Measurements from ENCODE around the gene HAPLN2.
"Not testable (repeated sequence)": the region's sequence is repeated elsewhere in the genome, so short reads cannot be mapped to it uniquely, and the experiment has no call there.

The HAPLN2 gene

DNA sequence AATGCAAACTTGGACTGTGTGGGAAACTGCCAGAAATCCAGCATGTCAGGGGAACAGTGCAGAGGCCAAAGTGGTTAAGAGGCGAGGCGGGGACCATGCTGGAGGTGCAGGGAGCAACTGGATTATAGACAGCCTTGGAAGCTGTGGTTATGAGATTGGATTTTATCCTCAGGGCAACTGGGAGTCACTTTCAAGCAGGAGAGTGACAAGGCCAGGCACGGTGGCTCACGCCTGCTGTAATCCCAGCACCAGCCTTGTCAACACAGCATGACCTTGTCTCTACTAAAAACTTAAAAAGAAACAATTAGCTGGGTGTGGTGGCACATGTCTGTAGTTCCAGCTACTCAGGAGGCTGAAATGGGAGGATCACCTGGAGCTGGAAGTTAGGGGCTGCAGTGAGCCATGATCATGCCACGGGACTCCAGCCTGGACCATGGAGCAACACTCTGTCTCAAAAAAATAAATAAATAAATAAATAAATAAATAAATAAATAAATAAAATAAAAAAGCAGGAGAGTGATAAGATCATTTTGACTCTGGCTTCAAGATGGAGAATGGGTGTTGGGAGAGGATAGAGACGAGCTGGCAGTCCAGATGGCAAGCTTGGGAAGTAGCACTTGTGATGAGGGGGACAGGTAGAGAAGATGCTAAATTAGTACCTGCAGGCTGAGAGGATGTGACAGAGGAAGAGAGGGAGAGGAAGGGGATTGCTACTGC lies 3.5 kb downstream of the HAPLN2 start:
- no peak for DNase-seq (ENCODE audit: low read depth in 2 of 2)

DNA sequence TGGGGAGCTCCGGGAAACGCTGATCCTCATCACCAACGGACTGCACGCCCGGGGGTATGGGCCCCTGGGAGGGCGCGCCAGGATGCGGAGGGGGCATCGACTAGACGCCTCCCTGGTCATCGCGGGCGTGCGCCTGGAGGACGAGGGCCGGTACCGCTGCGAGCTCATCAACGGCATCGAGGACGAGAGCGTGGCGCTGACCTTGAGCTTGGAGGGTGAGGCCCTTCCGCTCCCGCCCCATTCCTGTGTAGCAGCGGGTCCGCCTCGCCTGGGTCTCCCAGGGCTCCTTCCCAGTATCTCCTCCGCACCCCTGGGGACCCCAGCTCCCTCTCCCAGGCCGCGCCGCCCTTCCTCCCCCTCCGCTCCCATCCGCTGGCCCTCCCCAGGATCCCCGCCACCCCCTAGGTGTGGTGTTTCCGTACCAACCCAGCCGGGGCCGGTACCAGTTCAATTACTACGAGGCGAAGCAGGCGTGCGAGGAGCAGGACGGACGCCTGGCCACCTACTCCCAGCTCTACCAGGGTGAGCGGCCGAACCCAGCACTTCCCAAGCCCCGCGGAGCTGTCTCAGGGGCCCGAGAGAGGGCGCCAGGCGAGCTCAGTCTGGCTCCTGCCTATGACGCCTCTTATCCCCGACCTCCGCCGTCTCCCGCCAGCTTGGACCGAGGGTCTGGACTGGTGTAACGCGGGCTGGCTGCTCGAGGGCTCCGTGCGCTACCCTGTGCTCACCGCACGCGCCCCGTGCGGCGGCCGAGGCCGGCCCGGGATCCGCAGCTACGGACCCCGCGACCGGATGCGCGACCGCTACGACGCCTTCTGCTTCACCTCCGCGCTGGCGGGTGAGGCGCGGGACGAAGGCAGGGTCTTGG lies 5.0 kb downstream of the HAPLN2 start:
- DNase-seq (ENCODE audit: low read depth in 2 of 2): peak in 1 of 2 donors; percentile 33

DNA sequence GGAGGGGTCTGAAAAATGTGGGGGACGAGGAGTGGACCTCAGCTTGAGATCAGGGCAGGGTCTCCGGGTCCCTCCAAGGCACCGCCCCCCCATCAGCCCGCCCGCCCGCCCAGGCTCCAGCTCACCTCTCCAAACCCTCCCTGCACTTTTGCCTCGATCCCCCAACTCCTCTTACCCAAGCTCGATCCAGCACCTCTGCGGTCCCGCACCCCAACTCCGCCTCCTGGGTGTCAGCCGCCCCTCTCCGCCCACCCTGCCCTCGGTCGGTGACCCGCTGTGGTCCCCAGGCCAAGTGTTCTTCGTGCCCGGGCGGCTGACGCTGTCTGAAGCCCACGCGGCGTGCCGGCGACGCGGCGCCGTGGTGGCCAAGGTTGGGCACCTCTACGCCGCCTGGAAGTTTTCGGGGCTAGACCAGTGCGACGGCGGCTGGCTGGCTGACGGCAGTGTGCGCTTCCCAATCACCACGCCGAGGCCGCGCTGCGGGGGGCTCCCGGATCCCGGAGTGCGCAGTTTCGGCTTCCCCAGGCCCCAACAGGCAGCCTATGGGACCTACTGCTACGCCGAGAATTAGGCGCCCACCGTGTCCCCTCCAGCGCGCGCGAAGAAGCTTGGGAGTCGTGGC lies 5.7 kb downstream of the HAPLN2 start:
- no peak for DNase-seq (ENCODE audit: low read depth in 2 of 2)

GRCh38 chr1:156625436-156626078 lies 6.3 kb downstream of the HAPLN2 start:
- DNase-seq (ENCODE audit: low read depth in 2 of 2): peak; percentile 52 to 62

GRCh38 chr1:156626079-156626438 lies 6.8 kb downstream of the HAPLN2 start:
- DNase-seq (ENCODE audit: low read depth in 2 of 2): no peak

- DNase-seq (ENCODE audit: low read depth in 2 of 2): no peak
Measured at GRCh38 chr1:156627313-156627880, 8.2 kb downstream of the HAPLN2 start.

DNA sequence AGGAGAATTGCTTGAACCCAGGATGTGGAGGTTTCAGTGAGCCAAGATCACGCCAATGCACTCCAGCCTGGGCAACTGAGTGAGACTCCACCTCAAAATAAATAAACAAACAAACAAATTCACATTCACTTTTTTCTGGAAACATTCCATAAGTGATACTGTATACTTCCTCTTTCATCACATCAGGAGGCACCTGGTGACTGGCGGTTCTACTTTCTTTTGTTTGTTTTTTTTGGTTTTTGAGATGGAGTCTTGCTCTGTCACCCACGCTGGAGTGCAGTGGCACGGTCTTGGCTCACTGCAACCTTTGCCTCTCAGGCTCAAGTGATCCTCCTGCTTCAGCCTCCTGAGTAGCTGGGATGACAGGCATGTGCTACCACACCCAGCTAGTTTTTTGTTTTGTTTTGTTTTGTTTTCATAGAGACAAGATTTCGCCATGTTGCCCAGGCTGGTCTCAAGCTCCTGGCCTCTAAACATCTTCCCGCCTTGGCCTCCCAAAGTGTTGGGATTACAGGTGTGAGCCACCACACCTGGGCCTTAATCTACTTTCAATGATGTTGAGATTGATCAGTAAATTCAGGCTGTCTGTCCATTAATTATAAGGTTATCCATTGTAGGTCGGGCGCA lies 10.7 kb downstream of the HAPLN2 start:
- DNase-seq (ENCODE audit: low read depth in 2 of 2): no peak

- not testable (repeated sequence) for DNase-seq (ENCODE audit: low read depth in 2 of 2)
Measured at GRCh38 chr1:156631152-156631551, 11.9 kb downstream of the HAPLN2 start.

DNA sequence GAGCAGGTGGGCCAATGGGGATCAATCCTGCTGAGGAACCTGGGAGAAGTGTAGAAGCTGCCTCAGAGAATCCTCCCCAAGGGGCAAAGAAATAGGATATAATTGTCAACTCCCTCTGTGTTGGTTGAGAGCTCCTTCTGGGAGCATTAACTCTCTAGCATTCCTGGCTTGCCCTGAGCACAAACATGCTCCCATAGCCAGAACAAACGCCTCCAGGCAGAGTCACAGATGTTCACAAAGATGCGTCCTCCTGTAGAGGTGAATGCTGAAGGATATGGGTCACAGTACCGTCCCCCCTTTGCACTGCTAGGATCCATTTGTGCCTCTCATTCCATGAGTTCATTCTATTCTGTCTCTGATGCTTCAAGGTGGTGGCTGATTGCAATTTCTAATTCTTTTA lies 13.1 kb downstream of the HAPLN2 start:
- DNase-seq (ENCODE audit: low read depth in 2 of 2): no peak

GRCh38 chr1:156638189-156638985 lies 19.2 kb downstream of the HAPLN2 start:
- DNase-seq (ENCODE audit: low read depth in 2 of 2): no peak

DNA sequence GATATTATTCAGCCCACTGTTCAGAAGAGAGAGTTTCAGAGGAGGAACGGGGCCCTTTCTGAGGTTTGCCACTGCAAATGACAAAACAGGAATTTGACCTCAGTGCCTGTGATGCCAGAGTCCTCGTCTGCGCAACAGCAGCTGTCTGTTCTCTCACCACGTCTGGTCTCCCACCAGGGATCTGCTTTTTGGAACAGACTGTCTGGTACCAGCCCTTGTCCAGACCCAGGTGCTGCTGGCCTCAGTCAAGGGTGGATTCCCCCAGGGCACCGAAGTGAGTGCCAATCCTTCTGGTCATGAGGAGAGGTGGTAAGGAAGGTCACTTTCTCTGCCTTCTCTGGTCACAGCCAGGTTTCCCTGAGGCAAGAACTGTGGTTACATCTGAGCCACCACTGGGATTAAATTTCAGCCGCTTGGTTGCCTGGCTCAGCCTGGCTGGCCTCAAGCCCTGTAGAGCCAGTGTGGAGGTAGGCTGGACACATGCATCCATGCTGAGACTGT lies 20.4 kb downstream of the HAPLN2 start:
- no peak for DNase-seq (ENCODE audit: low read depth in 2 of 2)

GRCh38 chr1:156640842-156641706 lies 21.9 kb downstream of the HAPLN2 start:
- no peak for DNase-seq (ENCODE audit: low read depth in 2 of 2)

DNA sequence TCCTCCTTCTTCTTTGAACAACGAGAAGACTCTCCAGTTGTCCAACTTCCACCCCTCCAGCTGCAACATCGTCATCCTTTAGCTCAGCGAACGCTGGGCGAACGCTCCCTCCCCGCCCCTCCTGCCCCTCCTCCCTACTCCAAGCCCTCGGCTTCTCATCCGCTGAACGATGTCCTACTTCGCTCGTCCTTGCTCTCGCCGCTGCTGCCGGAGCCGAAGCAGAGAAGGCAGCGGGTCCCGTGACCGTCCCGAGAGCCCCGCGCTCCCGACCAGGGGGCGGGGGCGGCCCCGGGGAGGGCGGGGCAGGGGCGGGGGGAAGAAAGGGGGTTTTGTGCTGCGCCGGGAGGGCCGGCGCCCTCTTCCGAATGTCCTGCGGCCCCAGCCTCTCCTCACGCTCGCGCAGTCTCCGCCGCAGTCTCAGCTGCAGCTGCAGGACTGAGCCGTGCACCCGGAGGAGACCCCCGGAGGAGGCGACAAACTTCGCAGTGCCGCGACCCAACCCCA lies 22.6 kb downstream of the HAPLN2 start, which contains the start of gene BCAN:
BCAN (plus strand) TSS at position 357 of the 504 bp plus-strand sequence. CDS start 3,938 bp downstream, outside the sequence.
- DNase-seq (ENCODE audit: low read depth in 2 of 2): no peak

GRCh38 chr1:156642265-156643048 lies 23.2 kb downstream of the HAPLN2 start:
- no peak for DNase-seq (ENCODE audit: low read depth in 2 of 2)

- no peak for DNase-seq (ENCODE audit: low read depth in 2 of 2)
Measured at GRCh38 chr1:156643049-156643777, 24.0 kb downstream of the HAPLN2 start.

DNA sequence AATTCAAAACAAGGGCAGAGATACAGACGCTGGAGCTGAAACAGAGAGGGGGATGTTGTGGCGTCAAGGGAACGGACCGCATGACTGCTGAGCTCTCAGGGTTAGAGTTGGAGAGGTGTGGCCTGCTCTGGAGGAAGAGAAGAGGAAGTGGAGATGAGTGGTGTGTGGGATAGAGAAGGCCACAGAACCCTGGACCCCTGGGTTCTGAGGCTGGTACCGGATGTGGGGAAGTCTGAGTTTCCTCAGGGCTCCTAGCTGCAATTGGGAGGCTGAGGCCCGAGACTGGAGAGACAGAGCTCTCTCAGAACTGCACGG lies 24.5 kb downstream of the HAPLN2 start:
- no peak for DNase-seq (ENCODE audit: low read depth in 2 of 2)

GRCh38 chr1:156644146-156644545 lies 24.9 kb downstream of the HAPLN2 start:
- no peak for DNase-seq (ENCODE audit: low read depth in 2 of 2)

GRCh38 chr1:156644640-156645039 lies 25.4 kb downstream of the HAPLN2 start:
- DNase-seq (ENCODE audit: low read depth in 2 of 2): no peak

Measured in stimulated activated CD4-positive, alpha-beta T cell treated with anti-CD3 and anti-CD28 coated beads, Interleukin-4, amount 100 ng/mL, for 48 hours (primary cell).